Activated CD4-positive, alpha-beta T cell treated with anti-CD3 and anti-CD28 coated beads, Interleukin-2, Interleukin-6, amounts not matched to agents 100 ng/mL and 50 ng/mL, durations not matched to agents 16 hours and 8 hours (primary cell): ENCODE measurements around the gene C20orf202.
A peak's percentile ranks its signal among the peaks of the same experiment; 100 is the strongest.
"Not testable (repeated sequence)": the region's sequence is repeated elsewhere in the genome, so short reads cannot be mapped to it uniquely, and the experiment has no call there.

ENCODE experiments used
- DNase-seq: peaks from one replicate; pipeline ENCODE4 v3.0.0-alpha.2; 2020

C20orf202 gene

DNA sequence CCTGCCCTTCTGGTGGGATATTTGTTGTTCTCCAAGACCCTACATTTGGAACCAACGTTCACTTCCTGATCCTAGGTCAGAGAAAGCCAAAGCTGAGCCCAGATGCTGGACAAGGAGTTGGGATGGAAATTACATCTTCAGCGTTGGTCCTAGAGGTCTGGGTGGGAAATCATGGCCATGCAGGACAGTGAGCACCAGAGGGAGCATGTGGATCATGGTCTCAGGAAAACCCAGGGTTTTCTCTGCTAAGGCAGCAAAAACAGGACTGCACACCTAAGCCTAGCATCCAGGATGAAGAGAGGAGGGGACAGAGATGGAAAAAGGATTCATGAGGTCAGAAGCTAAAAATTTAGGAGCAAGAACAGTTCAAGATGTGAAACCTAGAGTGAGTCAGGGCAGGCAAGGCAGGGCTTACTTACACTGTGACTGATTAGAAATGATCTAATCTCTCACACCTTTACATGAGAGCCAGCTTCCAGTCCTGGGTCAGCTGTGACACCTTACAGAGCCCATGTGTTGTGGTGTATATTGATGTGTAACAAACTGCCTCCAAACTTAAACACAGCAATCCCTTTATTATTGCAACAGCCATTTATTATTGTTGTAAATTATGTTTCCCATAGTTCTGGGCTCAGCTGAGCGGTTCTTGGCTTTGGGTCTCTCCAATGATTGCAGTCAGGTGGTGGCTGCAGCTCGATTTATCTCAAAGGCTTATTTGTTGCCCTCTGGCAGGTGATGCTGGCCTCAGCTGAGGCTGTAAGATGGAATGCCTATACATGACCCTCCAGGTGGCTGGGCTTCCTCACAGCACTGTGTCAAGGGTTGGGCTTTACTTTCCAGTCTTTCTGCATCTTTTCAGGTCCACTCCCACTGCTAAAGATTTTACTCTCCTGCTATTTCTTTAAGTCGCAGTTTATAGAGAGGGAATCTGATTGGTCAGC is 6.5 kb downstream of the C20orf202 start:
- no peak for DNase-seq

DNA sequence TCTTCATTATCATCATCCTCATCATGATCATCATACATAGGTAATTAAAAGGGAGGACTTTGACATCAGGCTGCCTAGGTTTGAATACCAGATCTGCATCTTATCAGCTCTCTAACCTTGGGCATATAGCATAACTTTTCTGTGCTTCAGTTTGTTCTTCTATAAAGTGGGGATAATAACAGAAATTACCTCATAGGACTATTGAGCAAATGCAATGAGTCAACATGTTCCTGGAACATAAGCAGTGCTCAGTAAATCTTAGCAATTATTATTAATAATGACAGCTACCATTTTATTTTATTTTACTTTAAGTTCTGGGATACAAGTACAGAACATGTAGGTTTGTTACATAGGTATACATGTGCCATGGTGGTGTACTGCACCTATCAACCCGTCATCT is 7.2 kb downstream of the C20orf202 start:
- DNase-seq: no peak

DNA sequence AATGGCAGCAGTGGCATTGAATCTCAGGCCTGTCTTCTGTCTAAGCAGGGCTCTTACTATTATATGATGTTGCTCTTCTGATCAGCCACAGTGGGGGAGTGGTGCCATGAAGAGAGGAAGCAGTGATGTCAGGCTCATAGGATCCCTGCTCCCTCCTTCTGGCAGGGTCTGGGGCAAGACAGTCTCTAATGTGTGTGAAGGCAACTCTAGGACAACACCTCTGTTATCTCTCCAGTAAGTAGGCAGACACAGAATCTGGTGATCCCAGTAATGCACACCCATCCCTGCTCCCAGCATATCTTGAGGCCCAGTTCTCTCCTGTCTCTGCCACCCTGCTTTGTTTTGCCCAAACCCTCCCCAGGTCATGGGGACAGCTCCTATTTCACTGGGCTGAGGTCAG is 8.8 kb downstream of the C20orf202 start:
- DNase-seq: no peak

DNA sequence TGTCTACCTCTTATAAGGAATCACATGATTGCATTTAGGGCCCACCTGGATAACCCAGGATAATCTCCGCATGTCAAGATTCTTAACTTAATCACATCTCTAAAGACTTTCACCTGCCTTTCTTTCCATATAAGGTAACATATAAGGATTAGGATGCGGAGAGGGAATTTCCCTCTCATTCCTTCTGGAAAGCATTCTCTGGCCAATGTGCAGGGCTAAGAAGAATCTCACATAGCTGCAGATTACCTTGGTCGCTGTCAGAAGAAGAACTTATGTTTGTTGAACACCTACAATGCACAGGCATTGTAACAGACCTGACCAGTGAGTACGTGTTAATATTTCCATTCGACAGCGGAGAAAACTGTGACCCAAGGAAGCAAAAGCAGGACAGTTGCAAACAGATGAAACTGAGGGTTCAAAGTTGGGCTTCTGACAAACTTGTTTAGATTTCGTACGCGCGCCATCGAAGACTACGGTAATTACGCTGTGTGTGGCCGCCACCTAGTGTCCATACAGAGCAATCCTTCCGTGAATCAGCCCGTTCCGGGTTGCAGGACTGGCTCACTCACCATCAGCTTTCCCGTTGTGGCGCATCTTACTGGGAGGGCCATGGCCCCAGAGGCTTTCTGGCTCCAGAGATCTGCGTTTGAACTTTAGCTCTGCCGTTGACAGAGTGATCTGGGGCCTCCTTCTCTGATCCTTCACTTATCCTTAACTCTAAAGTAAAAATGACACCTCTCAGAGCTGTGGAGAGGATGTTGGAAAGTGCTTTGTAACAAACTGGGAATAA is 9.5 kb downstream of the C20orf202 start:
- DNase-seq: peak; percentile 80

DNA sequence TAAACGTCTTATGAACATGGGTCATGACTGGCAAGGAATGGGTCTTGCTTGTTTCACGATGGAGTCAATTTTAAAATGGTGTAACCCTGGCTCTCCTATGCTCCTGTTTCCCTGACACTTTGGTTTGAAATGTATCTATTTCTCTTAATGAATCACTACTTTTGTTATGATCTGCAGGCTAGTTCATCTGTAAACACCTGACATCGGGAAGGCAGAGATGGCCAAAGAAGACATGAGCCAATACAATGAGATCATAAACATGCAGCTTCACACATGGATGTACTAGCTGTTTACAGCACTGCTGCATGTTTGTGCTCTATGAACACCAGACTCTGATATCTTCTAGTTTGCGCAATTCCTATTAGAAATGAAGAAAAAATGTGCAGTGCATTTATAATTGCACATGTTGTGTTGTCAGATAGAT is 11.6 kb downstream of the C20orf202 start:
- DNase-seq: peak; percentile 12

DNA sequence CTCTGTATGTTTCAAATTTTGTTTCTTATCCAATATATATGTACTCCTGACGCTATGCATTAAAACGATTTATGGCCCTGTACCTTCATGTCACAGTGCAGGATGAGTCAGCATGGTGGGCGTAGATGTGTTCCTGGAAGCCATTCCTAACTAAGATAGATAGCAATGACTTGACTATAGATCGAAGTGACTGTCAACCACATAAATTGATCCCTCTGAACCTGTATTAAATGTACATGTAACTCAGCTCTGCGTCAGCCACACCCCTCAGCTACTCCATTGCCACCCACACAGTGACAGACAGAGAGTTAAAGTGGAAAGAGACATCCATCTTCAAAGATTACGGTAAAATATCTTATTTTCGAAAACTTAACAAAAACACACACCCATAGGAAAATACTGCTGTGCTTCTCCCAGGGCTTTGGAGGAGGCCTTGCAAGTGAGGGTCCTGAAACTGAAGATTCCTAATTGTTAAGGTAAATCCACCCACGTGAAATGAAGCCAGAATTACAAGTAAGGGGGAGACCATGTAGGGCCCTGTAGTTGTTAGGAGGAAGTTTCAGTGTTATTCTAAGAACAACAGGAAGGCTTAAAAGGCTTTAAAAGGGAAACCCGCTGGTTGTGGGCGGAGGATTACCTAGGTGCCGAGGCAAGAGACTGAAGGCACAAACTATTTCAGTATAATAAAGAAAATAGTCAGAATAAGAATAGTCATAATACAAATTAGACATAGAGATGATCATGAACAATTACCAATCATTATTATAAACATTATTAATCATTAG is 12.3 kb downstream of the C20orf202 start:
- DNase-seq: peak; percentile 45

DNA sequence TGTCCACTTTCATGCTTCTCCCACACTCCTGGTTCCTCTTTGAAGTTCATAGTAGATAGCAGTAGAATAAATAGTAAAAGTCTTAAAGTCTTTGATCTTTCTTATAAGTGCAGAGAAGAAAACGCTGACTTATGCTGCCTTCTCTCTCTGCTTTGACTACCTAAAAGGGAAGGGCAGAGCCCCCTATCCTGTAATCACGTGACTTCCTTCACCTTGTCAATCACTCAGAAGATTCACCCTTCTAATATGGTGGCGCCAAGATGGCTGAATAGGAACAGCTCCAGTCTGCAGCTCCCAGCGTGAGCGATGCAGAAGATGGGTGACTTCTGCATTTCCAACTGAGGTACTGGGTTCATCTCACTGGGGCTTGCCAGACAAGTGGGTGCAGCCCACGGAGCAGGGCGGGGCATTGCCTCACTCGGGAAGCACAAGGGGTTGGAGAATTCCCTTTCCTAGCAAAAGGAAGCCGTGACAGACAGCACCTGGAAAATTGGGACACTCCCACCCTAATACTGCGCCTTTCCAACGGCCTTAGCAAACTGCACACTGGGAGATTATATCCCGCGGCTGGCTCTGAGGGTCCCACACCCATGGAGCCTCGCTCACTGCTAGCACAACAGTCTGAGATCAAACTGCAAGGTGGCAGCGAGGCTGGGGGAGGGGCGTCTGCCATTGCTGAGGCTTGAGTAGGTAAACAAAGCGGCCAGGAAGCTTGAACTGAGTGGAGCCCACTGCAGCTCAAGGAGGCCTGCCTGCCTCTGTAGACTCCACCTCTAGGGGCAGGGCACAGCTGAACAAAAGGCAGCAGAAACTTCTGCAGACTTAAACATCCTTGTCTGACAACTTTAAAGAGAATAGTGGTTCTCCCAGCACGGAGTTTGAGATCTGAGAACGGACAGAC is 13.5 kb downstream of the C20orf202 start:
- DNase-seq: not testable (repeated sequence)

DNA sequence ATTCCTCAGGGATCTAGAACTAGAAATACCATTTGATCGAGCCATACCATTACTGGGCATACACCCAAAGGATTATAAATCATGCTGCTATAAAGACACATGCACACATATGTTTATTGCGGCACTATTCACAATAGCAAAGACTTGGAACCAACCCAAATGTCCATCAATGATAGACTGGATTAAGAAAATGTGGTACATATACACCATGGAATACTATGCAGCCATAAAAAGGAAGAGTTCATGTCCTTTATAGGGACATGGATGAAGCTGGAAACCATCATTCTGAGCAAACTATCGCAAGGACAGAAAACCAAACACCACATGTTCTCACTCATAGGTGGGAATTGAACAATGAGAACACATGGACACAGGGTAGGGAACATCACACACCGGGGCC is 19.5 kb downstream of the C20orf202 start:
- DNase-seq: not testable (repeated sequence)

DNA sequence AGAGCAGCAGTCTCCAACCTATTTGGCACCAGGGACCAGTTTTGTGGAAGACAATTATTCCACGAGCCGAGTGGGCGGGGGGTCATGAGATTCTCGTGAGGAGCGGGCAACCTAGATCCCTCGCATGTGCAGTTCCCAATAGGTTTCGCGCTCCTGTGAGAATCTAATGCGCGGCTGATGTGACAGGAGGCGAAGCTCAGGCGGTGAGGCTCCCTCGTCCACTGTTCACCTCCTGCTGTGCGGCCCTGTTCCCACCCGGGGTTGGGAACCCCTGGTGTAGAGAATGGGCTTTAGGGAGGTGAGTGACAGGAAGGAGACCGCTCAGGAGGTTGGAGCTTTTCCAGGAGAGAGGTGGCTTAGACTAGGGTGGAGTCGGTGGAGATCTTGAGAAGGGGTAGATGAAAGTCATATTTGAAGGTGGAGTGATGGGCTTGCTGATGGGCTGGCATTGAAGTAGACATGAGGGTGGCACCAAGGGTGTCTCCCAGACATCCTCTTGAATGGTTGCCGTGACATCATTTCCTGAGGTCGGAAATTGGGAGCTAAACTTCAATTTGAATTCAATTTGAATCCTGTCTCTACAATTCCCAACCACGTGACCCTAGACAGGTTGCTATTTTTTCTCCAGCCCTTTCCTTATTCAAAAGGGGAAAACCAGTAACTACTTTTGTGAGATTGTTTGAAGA is 21.1 kb downstream of the C20orf202 start:
- DNase-seq: no peak

DNA sequence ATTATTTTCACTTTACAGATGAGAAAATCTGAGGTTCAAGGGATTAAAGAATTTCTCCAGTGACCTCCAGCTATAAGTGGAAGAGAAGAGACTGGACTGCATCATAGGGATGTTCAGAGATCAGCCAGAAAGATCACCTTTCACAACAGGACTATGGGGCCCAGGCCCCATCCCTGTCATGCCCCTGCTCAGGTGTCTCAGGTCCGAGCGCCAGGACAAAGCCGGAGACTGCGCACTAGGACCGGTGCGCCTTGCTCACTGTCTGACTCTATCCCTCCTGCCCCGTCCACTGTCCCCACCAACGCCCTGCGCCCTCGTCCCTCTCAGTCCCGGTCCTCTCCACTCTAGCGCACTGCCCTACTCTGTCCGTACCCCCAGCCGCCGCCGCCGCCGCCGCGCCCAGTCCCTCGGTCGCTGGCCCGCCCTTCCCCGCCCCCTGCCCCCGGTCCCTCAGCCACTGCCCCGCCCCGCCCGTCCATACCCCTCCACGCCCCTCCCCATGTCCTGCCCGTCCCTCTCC is 22.1 kb downstream of the C20orf202 start:
- no peak for DNase-seq

DNA sequence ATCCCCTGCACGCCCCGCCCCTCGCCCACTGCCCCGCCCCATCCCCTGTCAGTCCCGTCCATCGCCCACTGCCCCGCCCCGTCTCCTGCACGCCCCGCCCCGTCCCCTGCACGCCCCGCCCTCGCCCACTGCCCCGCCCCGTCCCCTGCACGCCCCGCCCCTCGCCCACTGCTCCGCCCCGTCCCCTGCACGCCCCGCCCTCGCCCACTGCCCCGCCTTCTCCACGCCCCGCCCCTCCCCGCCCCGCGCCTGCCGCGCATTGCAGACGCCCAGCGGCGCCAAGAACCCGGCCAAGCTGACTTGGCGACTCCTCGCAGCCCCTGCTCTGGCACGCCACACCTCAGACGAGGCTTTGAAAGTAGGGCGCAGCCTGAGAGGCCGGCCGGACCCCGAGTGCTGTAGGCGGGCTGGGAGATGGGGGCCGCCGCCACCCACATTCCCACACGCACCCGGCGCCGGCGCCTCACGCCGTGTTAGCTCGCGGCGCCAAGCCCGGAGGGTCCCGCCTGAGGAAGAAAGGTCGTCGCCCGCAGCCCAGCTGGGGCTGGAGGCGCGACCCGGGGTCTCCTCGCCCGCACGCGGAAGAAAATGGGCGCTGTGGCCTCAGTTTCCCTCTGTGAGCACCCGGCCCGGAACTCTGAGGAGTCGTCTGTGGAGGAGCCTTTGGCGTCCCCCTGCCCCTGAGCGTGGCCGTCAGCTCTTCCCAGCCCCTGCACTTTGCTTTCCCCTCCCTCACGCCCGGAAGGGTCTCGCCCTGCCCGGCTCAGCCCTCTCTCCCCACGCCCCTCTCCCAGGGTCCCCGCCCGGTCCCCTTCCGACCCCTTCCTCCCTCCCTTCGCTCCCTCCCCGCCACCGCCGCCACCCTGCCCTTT is 22.8 kb downstream of the C20orf202 start, which contains the start of gene RAD21L1:
Gene RAD21L1, plus strand, starts transcription at position 262 of the 872 bp plus-strand sequence. CDS start 2,410 bp downstream, outside the sequence.
- peak; percentile 89 for DNase-seq

DNA sequence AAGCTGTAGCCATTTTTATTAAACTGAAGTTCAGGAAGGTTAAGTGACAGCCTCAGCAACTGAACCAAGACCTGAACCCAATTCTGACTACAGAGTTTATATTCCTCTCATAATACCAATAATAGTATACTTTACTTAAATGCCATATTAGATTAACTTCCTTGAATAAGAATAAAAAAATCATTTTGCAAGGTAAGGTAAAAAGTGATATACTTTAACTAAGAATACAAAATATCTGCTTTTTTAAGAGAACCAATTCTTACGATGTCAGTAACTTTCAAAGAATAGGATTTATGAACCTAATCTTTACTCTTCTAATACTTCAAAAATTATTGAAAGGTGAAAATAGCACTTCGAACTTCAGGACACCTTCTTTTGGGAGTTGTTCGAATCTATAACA is 26.3 kb downstream of the C20orf202 start:
- no peak for DNase-seq

DNA sequence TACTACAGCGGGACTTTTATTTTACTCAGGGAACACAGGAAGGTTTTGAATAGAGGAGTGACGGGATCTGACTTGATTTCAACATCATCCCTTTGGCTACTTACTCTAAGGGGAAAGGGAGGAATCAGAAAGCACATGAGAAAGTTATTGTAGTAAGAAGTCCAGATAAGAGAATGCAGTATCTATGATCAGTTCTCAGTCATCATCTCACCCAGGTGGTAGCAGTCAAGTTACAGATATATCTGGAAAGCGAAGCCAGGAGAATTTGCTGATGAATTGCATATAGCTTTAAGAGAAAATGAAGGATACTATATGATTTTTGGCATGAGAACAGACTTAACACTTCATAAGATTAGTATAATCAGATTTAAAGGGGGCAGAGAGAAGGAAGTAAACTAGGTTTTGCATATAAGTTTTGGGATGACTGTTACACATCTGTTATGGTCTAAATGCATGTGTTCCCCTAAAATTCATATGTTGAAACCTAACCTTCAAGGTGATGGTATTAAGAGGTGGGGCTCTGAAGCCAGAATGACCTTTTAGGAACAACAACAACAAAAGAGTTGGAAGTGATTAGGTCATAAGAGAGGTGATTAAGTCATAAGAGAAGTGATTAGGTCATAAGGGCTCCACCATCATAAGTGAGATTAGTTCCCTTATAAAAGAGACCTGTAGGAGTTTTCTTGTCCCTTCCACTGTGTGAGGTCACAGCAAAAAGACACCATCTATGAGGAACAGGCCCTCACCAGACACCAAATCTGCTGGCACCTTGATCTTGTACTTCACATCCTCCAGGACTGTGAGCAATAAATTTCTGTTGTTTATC is 29.2 kb downstream of the C20orf202 start:
- DNase-seq: no peak

DNA sequence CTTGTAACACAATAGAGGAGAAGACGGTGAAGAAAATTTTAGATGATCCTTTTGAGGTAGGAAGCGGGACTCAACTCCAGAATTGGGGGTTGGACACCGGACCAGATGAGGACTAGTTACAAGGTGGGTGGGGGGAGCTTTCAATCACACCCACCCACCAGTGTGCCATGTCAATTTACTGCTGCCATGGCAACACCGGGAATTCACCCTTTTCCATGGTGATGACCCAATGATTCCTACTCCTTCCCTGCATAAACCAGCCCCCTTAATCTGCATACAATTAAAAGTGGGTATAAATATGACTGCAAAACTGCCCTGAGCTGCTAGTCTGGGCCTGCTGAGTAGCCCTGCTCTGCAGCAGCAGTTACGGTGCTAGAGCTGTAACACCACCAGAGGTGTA is 37.3 kb downstream of the C20orf202 start:
- DNase-seq: no peak

DNA sequence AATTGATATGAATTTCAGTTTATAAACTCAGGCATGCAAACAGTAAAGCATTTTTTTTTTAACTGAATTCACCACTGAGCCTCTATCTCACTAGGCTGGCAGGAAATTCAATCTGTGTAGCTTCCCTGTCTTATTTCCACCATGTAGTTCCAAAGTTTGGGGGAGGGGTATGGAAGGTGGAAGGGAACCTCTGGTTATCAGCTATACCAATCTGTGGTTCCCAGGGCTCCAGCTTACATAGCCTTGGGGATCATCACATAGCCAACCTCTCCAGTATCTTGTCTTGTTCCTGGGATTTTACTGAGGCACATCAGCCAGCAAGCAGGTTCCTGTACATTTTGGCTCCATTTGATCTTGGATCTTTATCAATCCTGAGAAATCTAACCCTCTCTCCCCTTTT is 38.2 kb downstream of the C20orf202 start:
- DNase-seq: no peak

DNA sequence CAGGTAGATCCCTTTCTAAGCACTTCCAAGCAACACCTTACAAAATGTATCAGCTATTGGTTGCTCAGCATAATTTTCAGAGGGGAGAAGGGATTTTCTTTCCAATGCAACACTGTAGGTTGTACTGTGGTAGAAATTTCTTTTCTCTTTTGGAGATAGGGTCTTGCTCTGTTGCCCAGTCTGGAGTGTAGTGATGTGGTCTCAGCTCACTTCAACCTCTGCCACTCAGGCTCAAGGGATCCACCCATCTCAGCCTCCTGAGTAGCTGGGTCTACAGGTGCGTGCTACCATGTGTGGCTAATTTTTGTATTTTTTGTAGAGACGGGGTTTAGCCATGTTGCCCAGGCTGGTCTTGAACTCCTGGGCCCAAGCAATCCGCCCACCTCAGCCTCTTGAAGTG is 38.8 kb downstream of the C20orf202 start:
- no peak for DNase-seq

DNA sequence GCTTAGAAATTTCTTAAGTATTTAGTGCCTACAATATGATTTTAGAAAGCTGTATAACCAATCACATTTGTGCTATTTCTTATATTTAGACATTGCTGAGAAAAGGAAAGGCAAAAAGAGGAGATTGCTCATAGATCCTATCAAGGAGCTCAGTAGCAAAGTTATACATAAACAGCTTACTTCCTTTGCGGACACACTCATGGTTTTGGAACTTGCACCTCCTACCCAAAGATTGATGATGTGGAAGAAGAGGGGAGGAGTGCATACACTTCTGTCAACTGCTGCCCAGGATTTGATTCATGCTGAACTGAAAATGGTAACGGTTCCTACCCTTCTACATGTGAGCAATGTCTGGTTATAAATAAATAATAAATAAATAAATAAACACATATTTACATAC is 39.3 kb downstream of the C20orf202 start:
- no peak for DNase-seq

DNA sequence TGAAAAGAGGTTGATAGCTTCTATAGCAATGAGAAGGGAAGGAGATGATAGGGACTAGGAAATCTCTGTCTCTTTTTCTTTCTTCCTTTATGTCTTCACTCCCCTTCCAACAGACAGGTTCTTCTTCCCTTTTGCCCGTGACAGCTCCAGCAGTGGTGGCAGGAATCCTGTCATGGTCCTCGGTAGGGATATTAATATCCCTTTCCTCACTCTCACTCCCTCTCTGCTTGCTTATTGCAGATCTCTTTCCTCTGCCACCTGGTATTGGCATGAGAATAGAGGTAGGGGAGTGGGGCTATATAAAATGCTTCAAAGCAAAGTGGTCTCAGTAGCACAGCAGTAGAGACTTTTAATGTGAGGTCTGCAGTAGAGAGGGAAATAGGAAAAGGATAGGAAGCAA is 42.3 kb downstream of the C20orf202 start:
- no peak for DNase-seq

DNA sequence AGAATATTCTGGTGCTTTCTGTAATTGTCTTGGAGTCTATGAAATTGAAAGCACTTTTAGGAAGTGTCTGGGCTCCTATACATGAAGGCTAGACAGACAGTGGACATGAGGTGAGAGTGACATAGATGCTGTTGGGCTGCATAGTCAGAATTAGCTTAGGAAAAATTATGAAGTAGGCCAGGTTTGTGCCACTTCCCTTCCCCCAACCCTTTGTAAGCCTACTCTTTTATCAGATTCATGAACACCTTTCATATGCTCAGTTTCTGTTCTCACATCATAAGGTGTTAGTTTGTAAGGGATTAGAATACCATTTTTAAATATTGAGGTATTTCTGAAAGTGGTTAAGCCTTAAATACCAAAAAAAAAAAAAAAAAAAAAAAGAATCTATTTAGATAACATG is 44.4 kb downstream of the C20orf202 start:
- DNase-seq: no peak
